ENCODE results near the gene ZNF841. TPM values are rescaled to one million over a fixed set of nuclear protein-coding genes. Genes with fewer than 3 reads are reported as not detected.

Gene ZNF841
- polyA plus RNA-seq, 1 of the 3 experiments (the other 2 are of a cell fraction) = 3.8 TPM

- Histone ChIP-seq H3K9me3 (peaks cover 5% of the 10 kb centered on the region; the same call in 1 of the 2 replicates), H3K27ac (ENCODE audit: low read depth in 2 of 2, low read length in 1 of 2) (no peak overlapping the region), H3K79me2 (ENCODE audit: insufficient read depth) (peaks cover 23% of the 10 kb centered on the region), H3K4me3 (ENCODE audit: low read depth in 2 of 2, low read length in 1 of 2) (no peak overlapping the region), H3K4me1 (ENCODE audit: control insufficient read depth in 1 of 2, insufficient read depth in 2 of 2, low read depth in 1 of 2, low read length in 1 of 2) (peaks cover 0 to 9% of the 10 kb centered on the region in 2 experiments; a peak in 2 of 4 replicates), H4K20me1 (ENCODE audit: insufficient read depth) (no peaks in the 10 kb centered on the region), H2AFZ (ENCODE audit: low read depth) (no peak overlapping the region), H3K36me3 (replicated peaks in 1 of 2; ENCODE audit: control insufficient read depth in 1 of 2, insufficient read depth in 2 of 2, low read length in 1 of 2) (peaks cover 0 to 9% of the 10 kb centered on the region in 2 experiments), H3K27me3 (ENCODE audit: insufficient read depth) (no peaks in the 10 kb centered on the region), H3K9ac (no peak overlapping the region), H3K4me2 (no peak overlapping the region), H3K9me2 (no peaks in the 10 kb centered on the region), H3F3A (replicated peaks; ENCODE audit: insufficient read depth) (peaks cover 13% of the 10 kb centered on the region)
- CTCF ChIA-PET = no interaction called here
- WGBS (ENCODE audit: low lambda C conversion rate) = 75% methylated on average over 2 of the region's 2 CpGs
- no peak for DNase-seq
- TF ChIP-seq ELF1 (IDR thresholded peaks at IDR 0.05) (no peak), SMC3 (IDR thresholded peaks at IDR 0.05; ENCODE audit: low read depth, low read length) (no peak), FOXM1 (IDR thresholded peaks at IDR 0.05; ENCODE audit: low read depth) (no peak), ZBTB33 (IDR thresholded peaks at IDR 0.05; ENCODE audit: borderline replicate concordance, low read depth) (no peak), MAX (IDR thresholded peaks at IDR 0.05; ENCODE audit: low read depth) (no peak), EZH2phosphoT487 (IDR thresholded peaks at IDR 0.05; ENCODE audit: borderline replicate concordance, low read depth) (no peak), TCF12 (IDR thresholded peaks at IDR 0.05) (no peak), REST (IDR thresholded peaks at IDR 0.05; ENCODE audit: low read depth, low read length) (no peak), TEAD4 (IDR thresholded peaks at IDR 0.05; ENCODE audit: borderline replicate concordance, insufficient read depth) (no peak), USF2 (IDR thresholded peaks at IDR 0.05; ENCODE audit: borderline replicate concordance, low read depth, low read length) (no peak), RAD21 (IDR thresholded peaks at IDR 0.05; ENCODE audit: low read length) (no peak), NRF1 (IDR thresholded peaks at IDR 0.05; ENCODE audit: low read depth, low read length) (no peak)
- POLR2A ChIA-PET = no interaction called here
Observed at GRCh38 chr19:52141203-52141602, 45.6 kb upstream of the ZNF841 start.

Data from SK-N-SH (cell line).